Osteocyte (in vitro differentiated cells): ENCODE results near the gene VASP. TPM values are rescaled to one million over a fixed set of nuclear protein-coding genes. Genes with fewer than 3 reads are reported as not detected.

Source experiments
- DNase-seq: peaks from one replicate; pipeline ENCODE4 v3.0.0; 2021; ENCODE audit warnings: mixed read lengths; ENCODE audit not compliant: unreplicated experiment; ENCODE audit errors: extremely low spot score
- H3K27ac Mint-ChIP-seq: one replicate; pipeline ENCODE4 v1.8.0; 2021; ENCODE audit warnings: mild to moderate bottlenecking, mixed read lengths; ENCODE audit not compliant: unreplicated experiment
- H3K27me3 Mint-ChIP-seq: one replicate; pipeline ENCODE4 v1.8.0; 2021; ENCODE audit warnings: mixed read lengths; ENCODE audit not compliant: unreplicated experiment
- H3K36me3 Mint-ChIP-seq: one replicate; pipeline ENCODE4 v1.8.0; 2021; ENCODE audit warnings: mixed read lengths; ENCODE audit not compliant: unreplicated experiment
- H3K4me1 Mint-ChIP-seq: one replicate; pipeline ENCODE4 v1.8.0; 2021; ENCODE audit warnings: mixed read lengths; ENCODE audit not compliant: unreplicated experiment
- H3K4me3 Mint-ChIP-seq: one replicate; pipeline ENCODE4 v1.8.0; 2021; ENCODE audit warnings: mild to moderate bottlenecking, moderate library complexity, mixed read lengths; ENCODE audit not compliant: unreplicated experiment
- H3K9me3 Mint-ChIP-seq: one replicate; pipeline ENCODE4 v1.8.0; 2021; ENCODE audit warnings: mixed read lengths; ENCODE audit not compliant: unreplicated experiment
- CTCF ChIP-seq: fragments of 200-600 bp; sonication (generic); IDR thresholded peaks from 2 replicates; pipeline ENCODE4 v1.5.0; 2021; ENCODE audit warnings: antibody characterized with exemption, mild to moderate bottlenecking, moderate library complexity
- total RNA-seq: library from RNA; stranded (reverse); gene quantifications from 2 replicates; pipeline ENCODE4 v1.2.1, GENCODE V29; 2021

Gene VASP
- total RNA-seq, 1 donor from 2014 or later, result 61.9 TPM

GRCh38 chr19:45468803-45469131 is 38.5 kb upstream of the VASP start:
- H3K4me3 Mint-ChIP-seq, result peak overlapping the region; percentile 92
- peaks cover 16% of the 10 kb centered on the region for H3K36me3 Mint-ChIP-seq
- peaks cover 23% of the 10 kb centered on the region for H3K4me1 Mint-ChIP-seq
- H3K27ac Mint-ChIP-seq, result peak overlapping the region; percentile 98
- no peaks in the 10 kb centered on the region for H3K9me3 Mint-ChIP-seq
- H3K27me3 Mint-ChIP-seq, result no peaks in the 10 kb centered on the region
- DNase-seq, result peak; percentile 87
- no peak for TF ChIP-seq CTCF

- DNase-seq, result peak; percentile 97
- H3K36me3 Mint-ChIP-seq, result peaks cover 16% of the 10 kb centered on the region
- no peak for TF ChIP-seq CTCF
- peaks cover 23% of the 10 kb centered on the region for H3K4me1 Mint-ChIP-seq
- no peaks in the 10 kb centered on the region for H3K27me3 Mint-ChIP-seq
- H3K4me3 Mint-ChIP-seq, result peak overlapping the region; percentile 92
- H3K9me3 Mint-ChIP-seq, result no peaks in the 10 kb centered on the region
- H3K27ac Mint-ChIP-seq, result peak overlapping the region; percentile 98
These were observed 37.9 kb upstream of the VASP start for GRCh38 chr19:45469132-45469944.

- H3K4me3 Mint-ChIP-seq, result peak overlapping the region; percentile 92
- no peak for TF ChIP-seq CTCF
- peaks cover 23% of the 10 kb centered on the region for H3K4me1 Mint-ChIP-seq
- H3K9me3 Mint-ChIP-seq, result no peaks in the 10 kb centered on the region
- no peak for DNase-seq
- no peaks in the 10 kb centered on the region for H3K27me3 Mint-ChIP-seq
- H3K36me3 Mint-ChIP-seq, result peaks cover 16% of the 10 kb centered on the region
- peak overlapping the region; percentile 98 for H3K27ac Mint-ChIP-seq
These were observed 37.1 kb upstream of the VASP start for GRCh38 chr19:45469945-45470761.

GRCh38 chr19:45470762-45471081 is 36.6 kb upstream of the VASP start:
- TF ChIP-seq CTCF, result no peak
- no peak for DNase-seq
- Mint-ChIP-seq H3K4me3 (peak overlapping the region; percentile 92), H3K27me3 (no peaks in the 10 kb centered on the region), H3K9me3 (no peaks in the 10 kb centered on the region), H3K36me3 (peaks cover 16% of the 10 kb centered on the region), H3K27ac (no peak overlapping the region), H3K4me1 (peaks cover 23% of the 10 kb centered on the region)
